ENCODE data around the gene GAREM1.
"Not testable (repeated sequence)": the region's sequence is repeated elsewhere in the genome, so short reads cannot be mapped to it uniquely, and the experiment has no call there.

Gene GAREM1

GRCh38 chr18:32249147-32249929, 221.3 kb downstream of the GAREM1 start:
- DNase-seq: no peak

DNA sequence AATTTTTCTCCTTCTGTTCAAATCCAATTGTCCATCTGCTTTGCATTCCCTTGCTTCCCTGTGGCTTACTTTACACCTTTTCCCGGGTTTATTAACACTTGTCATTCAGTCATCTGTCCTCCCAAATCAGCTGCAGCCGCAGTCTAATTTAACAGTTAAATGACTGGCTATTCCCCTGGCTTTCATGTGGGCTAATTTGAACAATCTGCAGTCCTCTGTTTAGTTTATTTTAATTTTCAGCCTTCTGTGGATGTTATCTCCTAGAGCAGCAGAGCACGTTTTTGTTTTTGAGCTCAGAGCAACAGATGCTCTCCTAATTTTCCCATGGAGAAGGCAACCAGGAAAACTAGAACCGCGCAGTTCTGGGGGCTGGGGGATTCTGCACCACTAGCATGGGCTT, 225.8 kb downstream of the GAREM1 start:
- no peak for DNase-seq

GRCh38 chr18:32243358-32243757, 227.3 kb downstream of the GAREM1 start:
- DNase-seq: no peak

DNA sequence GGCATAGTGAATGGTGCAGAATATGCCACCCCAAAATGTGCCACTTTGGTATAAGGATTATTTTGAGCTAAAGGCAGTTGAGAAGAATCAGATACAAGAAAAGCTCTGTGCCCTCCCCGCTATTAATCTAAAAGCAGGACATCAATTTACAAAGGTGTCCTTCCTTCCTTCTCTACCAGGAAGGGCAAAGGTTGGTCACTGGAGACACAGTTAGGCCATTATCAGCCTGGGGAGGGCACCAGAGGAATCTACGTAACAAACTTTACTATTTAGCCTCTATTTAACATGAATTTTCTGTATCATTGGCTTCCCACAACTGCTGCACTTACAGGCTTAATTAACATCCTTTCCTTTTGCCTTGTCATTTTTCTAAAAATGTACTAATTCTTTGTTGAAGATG, 228.3 kb downstream of the GAREM1 start:
- no peak for DNase-seq

DNA sequence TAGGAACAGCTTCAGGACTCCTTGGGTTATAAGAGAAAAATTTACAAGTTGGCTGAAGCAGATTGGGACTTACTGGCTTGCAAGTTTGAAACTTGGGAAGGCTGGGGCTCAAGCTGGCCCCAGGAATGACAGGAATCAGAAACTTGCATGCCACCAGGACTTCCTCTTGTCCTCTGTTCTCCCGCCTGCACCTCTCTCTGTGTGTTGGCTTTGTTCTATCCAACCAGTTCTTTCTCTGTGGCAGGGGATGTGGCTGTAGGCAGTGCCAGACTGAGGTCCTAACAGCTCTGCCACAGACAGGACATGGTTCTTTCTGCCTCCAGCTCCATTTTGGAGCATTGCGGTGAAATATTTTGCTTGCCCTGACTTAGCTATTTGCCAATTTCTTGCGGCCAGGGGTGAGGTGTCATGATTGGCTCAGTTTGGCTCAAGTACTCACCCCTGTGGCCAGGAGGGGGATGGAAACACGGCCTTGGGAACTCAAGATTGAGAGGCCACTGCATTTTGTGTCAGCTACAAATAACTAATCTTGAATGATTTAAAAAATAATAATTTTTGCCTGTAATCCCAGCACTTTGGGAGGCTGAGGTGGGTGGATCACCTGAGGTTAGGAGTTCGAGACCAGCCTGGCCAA, 231.9 kb downstream of the GAREM1 start:
- no peak for DNase-seq

- no peak for DNase-seq
Observed at GRCh38 chr18:32237049-32237448, 233.6 kb downstream of the GAREM1 start.

GRCh38 chr18:32233348-32233747, 237.3 kb downstream of the GAREM1 start:
- DNase-seq: not testable (repeated sequence)

- no peak for DNase-seq
Observed at GRCh38 chr18:32219431-32220018, 251.2 kb downstream of the GAREM1 start.

DNA sequence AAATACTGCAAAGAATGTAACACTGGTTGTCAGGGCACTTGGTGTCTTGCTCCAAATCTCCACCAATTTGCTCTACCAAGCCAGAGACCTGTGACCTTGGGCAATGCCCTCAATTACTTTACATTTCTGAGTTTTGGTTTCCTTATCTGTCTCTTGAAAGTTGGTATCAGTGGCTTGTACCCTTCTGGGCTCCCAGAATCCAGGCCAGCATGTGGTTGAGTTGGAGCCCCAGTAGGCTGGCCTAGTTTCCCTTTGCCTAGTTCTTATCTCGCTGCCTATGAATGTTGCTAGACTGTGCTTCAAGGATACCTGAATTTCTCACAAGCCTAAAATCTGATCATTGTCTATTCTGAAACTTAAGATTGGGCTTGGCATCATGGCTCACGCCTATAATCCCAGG, 254.3 kb downstream of the GAREM1 start:
- no peak for DNase-seq

GRCh38 chr18:32213693-32214092, 257.0 kb downstream of the GAREM1 start:
- no peak for DNase-seq

All from activated CD4-positive, alpha-beta T cell treated with anti-CD3 and anti-CD28 coated beads for 4 hours (primary cell).